CD4-positive, alpha-beta T cell treated with Interleukin-17A for 4 hours (primary cell): ENCODE results near the gene STARD7.
"Not testable (repeated sequence)": the region's sequence is repeated elsewhere in the genome, so short reads cannot be mapped to it uniquely, and the experiment has no call there.

Source experiments
- DNase-seq: peaks from one replicate; pipeline ENCODE4 v3.0.0-alpha.2; 2020; ENCODE audit warnings: mixed read lengths

STARD7 gene

DNA sequence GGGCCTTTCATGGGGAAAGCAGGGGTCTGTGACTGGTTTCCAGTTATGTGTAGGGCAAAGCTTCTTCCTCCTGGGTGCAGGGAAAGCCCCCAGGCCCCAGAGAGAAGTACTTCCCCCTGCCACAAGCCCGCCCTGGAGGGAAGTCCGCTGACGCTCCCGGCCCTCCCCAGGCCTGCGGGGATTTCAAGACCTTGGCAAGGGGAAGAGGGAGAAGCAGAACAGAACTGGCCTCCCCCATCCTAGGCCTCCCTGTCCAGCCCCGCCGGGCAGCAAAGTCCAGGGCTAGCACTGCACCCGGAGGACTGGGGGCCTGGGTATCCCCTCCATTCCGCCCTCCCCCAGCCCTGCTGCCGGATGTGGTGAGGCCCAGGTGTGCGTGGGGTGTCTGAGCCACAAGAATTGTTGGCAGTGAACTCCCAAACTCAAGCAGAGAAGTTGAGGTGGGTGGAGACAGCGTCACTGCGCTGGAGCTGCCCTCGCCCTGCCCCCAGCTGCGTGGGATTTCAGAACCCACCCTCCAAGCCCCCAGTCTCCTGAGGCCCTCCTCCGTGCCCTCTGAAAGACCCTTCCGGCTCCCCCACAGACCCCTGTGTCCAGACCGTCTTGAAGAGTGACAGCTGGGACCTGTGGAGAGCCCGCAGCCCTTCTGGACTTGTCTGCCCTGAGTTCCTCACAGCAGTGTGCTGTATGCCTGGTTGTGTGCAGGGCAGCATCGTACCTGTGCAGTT is 62.3 kb downstream of the STARD7 start:
- DNase-seq: peak; percentile 89

DNA sequence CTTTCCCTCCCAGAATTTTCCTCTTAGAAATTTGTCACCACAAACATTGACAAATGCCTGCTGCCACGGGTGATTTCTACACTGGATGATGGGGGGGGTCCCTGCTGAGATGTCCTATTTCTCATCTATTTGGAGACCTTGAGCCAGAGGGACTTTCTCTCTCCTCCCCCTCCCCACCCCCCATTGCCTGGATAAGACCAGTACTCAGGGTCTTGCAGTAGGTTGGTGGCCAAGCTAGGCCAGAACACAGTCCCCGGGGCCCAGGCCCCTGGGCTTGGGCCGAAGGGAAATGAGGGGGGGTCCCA is 62.8 kb downstream of the STARD7 start:
- no peak for DNase-seq

DNA sequence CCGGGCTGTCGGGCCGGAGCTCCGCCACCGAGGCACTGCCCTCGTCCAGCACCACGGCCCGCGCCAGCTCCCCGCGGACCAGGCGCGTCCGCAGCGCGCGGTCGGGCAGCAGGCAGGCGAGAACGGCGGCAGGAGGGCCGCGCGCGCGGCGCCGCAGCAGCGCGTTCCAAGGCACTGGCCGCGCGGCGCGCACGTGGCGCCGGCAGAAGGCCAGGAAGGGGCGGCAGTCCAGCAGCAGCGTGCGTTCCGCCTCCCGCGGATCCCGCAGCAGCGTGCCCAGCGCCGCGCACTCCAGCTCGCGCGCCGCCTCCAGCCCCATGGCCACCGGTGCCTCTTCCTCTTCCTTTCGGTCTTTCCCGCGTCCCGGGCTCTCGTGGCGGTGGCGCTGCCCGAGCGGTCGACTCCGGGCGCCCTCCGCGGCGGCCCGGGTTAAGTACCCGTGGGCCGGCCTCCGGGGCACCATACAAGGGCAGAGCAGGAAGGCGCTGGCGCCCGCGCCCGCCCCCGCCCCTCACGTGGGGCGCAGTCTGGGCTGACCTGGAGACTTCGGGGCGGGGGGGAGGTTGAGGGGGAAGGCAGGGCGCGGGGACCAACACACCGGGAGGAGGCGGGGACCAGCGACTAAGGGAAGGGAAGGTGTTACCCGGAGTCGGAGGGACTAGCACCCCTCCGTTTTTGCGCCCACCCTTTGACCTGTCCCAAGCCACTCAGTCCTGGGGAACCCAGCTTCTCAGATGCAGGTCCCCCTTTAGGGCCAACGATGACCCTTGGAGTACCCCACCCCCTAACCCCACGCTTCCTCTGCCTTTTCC is 63.4 kb downstream of the STARD7 start, which contains the start of gene DUSP2:
Gene DUSP2 (minus strand): TSS at position 405 of the 812 bp plus-strand sequence. CDS start 86 bp downstream, at position 319.
- DNase-seq: peak; percentile 92

GRCh38 chr2:96144481-96145035 is 64.1 kb downstream of the STARD7 start:
- DNase-seq: peak; percentile 65

- DNase-seq: peak; percentile 58
Observed at GRCh38 chr2:96143848-96144480, 64.7 kb downstream of the STARD7 start.

- DNase-seq: peak; percentile 45
Observed at GRCh38 chr2:96143231-96143847, 65.3 kb downstream of the STARD7 start.

DNA sequence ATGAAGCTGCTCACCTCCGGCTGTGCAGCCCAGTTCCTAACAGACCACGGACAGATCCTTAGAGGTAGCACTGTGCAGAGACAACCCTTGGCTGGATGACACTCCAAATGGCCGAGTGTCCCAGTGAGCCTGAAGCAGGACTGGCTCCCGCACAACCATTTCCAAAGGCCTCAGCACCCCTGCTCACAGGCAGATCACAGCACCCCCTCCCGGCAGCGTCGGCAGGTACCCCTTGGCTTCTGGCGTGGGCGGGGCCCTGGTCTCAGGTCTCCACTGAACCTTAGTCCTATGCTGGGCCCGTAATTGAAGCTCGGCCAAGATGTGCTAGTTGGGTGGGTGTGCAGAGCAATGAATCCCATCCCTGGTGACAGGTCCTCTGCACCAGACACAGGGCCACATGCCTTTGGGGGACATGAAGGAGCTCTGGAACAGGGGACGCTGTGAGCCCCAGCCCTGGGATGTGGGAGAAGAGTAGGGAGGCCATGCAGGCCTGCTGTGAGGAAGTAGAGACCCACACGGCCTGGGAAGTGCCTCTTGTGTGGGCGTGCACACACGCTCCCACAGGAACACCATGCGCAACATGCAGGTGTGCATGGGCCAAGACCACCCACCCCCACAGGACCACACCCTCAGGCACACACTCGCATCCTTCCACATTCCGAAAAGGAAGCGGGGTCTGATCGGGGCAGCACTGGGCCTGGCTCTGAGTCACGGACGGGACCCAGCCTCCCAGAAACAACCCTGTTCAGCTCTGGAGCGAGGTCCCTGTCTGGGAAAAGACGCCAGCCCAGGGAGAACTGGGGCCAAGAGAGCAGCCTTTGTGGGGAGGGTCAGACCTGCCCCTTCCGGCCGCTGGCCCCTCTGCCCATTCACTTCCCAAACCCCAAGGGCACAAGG is 66.2 kb downstream of the STARD7 start:
- DNase-seq: peak; percentile 63

- not testable (repeated sequence) for DNase-seq
Observed at GRCh38 chr2:96141624-96141967, 67.0 kb downstream of the STARD7 start.

GRCh38 chr2:96140941-96141623 is 67.5 kb downstream of the STARD7 start:
- DNase-seq: no peak

DNA sequence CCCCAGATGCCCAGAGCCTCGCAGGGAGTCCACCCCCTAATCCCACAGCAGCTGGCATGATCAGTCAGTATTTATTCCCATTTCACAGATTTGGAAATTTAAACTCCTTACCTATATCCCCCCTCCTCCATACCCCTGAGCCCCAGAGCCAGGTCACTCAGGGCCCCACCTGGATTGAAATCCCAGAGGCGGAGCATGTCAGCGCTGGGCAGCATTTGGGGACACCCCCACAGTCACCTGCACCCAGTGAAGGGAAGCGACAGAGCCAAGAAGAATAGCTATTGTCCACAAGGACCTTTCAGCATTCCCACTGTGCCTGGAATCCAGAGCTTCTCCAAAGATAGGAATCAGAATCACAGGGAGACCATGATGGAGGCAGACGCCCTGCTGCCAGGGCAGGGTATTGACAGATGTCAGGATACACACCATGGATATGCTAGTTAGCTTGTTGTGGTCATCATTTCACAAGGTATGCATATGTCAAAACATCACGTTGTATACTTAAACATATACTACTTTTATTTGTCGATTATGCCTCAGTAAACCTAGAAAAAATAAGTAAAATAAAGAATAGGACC is 69.4 kb downstream of the STARD7 start:
- no peak for DNase-seq

DNA sequence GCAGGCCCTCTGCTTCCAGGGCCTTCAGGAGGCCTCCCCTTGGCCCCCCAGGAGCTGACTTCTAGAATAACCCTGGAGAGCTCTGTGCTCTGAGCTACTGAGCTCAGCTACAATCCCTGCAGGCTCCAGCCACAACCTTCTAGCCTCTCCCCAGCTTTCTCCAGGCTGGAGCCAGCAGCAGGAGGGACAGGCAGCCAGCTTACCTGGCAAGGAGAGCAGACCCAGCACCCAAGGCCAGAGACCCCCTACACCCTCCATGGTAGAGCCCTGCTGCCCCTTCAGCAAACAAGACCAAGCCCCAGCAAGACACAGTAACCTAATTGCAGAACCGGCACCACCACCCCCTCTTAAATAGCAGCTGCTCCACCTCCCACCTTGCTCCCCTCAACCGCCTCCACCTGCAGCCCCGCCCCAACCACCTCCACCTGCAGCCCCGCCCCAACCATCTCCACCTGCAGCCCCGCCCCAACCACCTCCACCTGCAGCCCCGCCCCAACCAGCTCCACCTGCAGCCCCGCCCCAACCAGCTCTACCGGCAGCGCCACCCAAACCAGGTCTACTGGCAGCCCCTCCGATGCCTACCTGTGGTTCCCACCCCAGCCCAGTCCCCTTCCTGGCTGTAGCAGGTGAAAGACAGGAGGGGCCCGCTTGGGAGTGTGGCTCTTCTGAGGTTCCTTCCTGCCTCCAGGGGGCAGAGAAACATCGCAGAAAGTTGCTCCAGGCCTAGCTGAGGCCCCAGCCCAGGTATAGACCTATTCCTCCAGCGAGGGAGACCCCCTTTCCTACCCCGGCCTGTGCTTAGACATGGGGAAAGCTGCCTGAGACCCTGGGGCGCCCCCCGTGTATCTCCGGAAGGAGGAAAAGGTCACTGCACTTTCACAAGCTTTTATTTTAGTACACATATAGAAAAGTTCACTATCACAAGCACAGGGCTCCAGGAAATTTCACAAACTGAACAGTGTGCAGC is 70.2 kb downstream of the STARD7 start, which contains the start of gene ASTL:
Gene ASTL (minus strand): TSS at position 324 of the 967 bp plus-strand sequence. CDS start 66 bp downstream, at position 258.
- DNase-seq: peak; percentile 79

GRCh38 chr2:96137321-96138178 is 71.1 kb downstream of the STARD7 start:
- no peak for DNase-seq

DNA sequence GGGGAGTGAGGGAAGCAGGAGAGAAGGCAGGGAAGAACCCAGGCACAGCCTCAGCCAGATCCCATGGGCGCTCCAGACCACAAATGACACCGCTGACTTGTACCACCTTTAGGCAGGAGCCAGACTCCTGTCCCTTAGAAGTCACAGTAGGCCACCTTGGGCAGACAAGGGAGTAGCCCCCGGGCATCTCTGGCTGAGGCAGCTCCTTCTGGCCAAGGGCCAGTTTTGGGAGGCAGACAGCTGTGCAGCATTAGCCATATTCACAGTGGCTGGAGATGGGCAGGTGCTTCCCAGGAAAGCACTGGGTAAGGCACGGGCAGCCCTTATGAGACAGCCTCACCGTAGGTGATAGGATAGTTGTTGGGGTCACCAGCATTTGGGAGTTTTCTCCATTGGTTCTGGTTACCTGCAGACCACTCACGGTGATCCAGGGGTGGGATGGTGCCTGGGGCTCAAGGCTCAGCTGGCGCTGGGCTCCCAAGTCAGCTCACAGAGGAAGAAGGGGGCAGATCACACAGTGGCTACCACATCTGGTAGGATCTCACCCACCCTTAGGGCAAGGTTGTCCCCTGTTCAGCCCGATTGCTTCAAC is 72.4 kb downstream of the STARD7 start:
- DNase-seq: no peak

DNA sequence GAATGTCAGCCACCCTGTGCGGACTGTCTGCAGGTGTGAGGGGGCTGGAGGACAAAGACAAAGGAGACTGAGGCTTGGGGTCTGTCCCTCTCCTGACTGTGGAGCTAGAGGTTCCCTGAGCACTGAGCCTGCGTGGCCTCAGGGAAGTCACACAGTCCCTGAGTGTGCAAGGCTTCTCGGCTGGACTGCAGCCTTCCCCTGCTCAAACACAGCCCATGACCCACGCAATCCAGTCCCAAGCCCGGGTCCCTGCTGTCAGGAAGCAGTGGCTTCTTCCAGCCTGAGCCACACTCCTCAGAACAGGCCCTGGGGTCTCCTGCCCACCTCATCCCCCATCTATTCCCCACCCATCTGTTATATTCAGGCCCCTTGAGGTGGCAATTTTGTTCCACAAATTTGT is 73.0 kb downstream of the STARD7 start:
- DNase-seq: no peak

DNA sequence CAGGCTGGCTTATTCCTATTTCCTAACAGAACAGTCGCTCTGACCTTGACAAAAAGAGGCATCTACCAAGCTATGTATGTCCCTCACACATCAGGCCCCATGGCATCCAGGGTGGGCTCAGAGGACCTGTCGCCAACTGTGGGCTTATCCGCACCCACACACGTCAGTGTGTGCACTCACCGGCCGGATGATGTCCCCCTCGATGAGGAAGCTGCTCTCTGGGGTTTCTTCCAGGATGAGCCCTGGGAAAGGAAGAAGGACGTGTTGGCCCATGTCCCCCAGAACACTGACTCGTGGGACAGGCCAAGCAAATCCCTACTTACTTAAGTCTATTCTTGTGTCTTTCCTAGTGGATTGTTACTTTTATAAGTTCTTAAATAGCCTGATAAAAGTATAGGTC is 73.5 kb downstream of the STARD7 start:
- no peak for DNase-seq
